Activated CD4-positive, alpha-beta T cell treated with anti-CD3 and anti-CD28 coated beads, Interleukin-10, Interleukin-2, amounts not matched to agents 100 ng/mL and 50 ng/mL, durations not matched to agents 16 hours and 8 hours (primary cell): ENCODE results near the gene TBL1X.
"Not testable (repeated sequence)": the region's sequence is repeated elsewhere in the genome, so short reads cannot be mapped to it uniquely, and the experiment has no call there.

Source experiments
- DNase-seq: peaks from one replicate; pipeline ENCODE4 v3.0.0-alpha.2; 2020

Gene TBL1X

DNA sequence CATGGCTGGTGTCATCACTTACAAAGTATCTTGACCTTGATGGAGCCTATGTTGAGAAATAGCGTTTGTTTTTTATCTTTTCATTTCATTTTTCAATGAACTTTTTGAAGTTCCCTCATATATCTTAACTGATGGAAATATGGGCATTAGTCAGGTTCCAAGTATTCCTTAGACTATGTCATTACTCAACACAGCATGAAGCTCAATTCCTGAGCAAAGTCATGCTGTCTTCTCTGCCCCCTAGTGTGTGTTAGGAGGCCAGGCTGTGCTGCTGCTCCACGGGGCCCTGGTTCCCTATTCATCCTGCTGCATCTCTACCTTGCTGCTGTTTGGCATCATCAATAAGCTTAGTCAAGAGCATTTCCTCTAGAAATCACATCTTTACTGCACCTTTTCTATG lies 259.9 kb downstream of the TBL1X start:
- DNase-seq = no peak

DNA sequence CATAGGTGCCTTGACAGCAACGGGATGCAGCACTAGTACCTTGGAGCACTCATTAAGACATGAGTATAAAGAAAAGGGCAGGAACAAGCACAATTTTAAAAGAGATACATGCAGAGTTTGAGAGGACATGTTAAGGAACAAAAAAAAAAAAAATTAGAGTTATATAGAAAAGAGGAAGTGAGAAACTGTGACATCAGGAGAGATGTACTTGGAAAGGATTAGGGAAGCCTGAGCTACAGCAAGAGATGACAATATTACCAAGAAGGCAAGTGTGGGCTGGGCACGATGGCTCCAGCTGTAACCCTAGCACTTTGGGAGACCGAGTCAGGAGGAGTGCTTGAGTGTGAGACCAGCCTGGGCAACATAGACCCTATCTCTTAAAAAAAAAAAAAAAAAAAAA lies 263.4 kb downstream of the TBL1X start:
- no peak for DNase-seq

DNA sequence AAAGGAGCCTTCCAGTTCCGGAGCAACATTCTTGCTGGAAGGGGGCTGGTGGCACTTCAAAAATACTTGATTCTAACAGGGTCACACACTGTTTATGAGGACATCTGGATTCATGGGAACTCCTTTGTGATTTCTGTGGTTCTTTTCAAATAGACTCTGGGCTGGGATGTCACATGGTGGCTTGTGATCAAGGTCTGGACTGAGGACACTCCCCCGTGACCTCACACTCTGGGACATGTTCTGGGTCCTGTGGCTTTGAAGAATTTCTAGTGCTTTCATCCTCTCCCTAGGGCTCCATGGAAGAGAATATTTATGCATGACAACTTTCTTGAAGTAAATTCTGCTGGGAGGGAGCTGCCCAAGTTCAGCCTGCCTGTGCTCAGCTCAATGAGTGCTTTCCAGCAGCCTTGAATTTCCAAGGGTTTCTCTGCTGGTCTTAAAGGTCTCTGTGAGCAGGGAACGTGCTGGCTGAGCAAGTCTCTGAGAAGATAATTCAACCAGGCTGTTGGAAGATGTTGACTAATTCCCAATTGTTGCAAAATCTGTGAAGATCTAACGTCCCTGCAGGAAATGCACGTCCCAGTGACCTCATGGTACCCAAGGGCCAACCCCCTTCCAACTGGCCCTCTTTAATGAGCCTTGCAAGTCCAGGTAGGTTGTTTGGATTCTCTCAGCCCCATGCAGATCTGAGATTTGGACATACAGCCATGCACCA lies 264.5 kb downstream of the TBL1X start:
- no peak for DNase-seq

DNA sequence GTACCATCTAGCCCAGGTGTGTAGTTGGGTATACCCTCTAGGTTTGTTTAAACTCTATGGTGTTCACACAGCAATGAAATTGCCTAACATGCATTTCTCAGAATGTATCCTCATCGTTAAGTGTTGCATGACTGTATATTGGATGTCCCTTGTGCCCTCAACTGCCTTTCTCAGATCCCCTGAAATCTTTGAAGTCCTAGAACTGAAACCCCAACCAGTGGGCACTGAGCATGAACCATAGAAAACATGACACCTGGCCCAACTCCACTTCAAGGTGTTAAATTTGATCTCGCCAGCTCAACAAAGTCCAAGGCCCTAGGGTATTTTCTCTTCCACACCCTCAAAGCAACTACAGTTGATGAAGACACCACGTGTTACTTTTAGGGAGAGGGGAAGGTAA lies 265.2 kb downstream of the TBL1X start:
- peak; percentile 18 for DNase-seq

DNA sequence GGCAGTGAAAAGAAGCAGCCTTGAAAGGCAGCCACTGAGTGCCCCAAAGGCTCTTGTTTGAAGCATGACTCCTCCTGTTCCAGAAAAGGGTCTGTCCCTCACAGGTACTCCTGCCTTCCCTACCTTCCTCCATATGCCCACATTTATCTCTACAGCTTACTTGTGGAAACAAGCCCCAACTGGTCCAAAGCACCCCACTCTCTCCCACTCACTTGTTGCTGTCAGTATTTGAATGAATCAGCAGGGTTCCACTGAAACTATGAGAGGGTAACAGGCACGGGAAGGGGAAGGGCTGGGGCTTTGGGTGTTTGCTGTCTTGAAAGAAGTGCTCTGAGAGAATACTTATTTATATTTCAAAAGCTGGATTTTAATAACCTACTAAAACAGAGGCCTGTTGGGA lies 265.9 kb downstream of the TBL1X start:
- DNase-seq = peak; percentile 44

DNA sequence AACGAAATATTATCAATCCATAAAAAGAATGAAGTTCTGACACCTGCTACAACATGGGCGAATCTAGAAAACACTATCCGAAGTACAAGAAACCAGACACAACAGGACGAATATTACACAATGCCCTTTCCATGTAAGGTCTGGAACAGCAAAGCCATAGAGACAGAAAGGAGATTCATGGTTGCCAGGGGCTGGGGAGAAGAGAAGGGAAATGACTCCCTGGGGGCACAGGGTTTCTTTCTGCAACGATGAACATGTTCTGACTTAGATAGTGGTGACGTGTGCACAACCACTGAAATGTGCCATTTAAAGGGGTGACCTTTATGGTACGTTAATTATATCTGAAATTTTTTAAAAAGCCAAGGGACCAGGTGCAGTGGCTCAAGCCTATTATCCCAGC lies 272.5 kb downstream of the TBL1X start:
- no peak for DNase-seq

DNA sequence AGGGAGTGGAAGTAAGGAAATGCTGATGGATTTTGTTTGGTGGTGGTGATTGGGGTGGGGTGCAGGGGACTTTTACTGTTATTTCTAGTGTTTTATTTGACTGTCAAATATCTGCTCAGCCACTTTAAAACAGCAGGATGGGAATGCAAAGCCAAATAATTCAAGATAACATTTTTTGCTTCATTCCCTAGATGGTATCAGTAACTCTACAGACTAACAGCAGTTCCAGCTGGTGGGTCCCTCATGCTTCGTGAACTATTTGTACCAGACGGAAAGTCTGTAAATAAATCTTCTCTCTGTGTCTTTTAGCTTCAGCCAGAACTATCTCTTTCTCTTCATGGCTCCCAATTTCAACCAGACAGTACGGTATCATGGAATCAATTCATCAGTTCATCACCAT lies 273.3 kb downstream of the TBL1X start:
- DNase-seq = no peak

DNA sequence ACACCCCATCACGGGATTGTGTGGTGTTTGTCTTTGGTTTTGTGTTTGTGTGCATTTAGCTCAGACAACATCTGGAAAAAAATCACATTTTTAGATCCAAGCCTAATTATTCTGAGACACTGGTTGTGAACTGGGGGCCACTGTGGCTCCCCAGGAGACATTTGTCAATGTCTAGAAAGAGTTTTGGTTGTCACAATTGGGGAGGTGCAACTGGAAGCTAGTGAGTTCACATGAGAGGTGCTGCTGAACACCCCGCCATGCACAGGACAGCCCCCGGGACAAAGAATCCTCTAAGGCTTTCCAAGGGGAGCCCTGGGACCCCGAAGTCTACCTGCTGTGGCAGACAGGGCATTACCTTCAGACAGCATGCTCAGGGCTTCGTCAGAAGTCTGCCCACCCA lies 274.3 kb downstream of the TBL1X start:
- no peak for DNase-seq

DNA sequence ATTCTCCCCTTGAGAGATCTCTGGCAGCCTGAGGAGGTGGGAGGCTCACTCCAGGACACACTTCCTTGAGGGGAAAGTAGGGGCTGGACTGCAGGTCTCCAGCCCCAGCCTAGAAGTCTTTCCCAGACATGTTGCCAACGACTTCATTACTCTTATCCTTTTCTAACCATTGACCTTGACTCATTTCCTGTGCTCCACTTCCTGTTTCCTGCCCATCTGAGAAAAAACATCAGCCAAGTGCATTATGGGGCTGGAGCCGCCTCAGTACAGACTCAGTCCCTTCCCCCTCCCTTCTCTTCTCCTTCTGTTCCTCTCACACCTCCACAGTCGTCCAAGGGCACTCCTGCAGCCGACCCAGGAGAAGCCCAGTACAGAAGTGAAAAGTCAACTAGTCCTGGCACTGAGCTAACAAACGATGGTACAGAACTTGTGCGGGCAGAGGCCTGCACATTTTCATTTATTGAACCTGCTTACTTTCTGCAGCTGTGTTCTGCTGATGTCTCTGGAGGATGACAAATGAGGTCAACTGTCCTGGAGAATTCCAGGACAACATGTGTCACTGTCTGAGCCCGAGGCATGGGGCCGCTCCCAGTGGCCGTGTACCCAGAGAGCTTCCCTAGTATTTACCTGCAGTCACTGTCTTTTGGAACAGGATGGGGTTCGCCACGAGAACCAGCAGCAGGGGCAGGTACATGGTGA lies 280.7 kb downstream of the TBL1X start:
- peak; percentile 39 for DNase-seq

DNA sequence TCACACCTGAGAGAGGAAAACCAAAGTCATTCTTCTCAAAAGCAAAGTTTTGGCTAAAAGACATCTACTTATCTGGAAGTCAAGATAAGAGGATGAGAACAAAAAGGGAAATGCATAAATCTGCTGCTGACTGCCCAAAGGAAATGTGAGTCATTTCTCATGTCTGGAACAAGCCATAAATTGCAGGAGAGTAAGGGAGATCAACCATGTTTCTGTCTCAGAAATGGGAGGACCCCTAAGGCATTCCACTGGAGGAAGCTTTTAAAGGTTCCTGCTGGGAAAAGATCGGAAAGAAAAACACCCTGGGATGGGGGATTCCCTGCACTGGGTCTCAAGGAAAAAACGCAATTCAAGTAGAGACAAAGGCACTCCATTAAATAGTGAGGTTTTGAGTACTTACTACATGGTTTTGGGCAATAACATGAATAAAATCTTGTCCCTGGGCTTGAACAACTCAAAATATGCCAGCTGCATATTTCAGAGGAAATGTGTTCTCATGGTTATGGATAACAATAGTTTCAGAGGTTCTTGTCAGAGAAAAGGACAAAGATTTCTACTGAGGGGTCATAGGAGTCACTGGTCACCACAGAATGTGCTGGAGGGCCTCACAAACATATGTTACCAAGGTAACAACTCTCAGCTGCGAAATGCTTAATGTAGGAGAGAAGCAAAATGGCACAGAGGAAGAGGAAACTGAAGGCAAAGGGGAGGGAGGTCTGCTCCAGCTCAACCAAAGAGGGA lies 281.5 kb downstream of the TBL1X start:
- DNase-seq = no peak

DNA sequence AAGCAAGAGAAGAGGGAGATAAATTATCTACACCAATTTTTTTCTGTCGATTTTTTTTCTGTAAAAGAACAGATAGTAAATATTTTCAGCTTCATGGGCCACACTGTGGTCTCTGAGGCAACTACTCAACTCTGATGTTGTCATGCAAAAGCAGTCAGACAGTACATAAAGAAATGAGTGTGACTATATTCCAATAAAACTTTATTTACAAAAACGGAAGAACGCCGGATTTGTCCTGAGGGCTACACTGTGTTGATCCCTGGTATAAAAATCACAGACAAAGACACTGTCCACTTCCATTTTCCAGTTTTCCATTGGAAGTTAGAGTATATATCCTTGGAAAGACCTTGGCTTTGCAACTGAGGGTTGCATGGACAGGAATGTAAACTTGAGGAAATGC lies 282.8 kb downstream of the TBL1X start:
- no peak for DNase-seq

DNA sequence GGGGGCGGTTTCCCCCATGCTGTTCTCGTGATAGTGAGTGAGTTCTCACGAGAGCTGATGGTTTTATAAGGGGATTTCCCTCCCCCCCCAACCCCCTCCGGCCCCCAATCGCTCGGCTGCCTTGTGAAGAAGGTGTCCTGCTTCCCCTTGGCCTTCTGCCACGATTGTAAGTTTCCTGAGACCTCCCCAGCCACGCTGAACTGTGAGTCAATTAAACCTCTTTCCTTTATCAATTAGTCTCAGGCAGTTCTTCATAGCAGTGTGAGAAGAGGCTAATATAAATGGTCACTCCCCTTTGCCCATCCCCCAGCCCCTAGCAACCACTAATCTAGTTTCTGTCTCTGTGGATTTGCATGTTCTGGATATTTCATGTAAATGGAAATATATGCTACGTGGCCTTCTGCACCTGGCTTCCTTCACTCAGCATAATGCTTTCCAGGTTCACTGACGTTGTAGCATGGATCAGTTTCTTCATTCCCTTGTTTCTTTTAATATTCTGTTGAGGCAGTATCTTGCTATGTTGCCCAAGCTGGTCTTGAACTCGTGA lies 284.4 kb downstream of the TBL1X start:
- DNase-seq = no peak

DNA sequence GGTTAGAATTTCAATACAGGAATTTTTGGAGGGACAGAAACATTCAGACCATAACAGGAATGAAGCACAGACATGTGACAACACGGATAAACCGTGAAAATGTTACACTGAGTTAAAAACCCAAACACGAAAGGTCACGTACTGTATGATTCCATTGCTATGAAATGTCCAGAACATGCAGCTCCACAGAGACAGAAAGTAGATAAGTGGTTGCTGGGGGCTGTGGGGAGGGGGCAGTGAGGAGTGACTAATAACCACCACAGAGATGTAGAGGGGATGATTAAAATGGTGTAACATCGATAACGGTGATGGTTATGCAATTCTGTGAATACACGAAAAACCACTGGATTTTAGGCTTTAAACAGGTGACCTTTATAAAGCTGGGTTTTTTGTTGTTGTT lies 292.5 kb downstream of the TBL1X start:
- DNase-seq = no peak

DNA sequence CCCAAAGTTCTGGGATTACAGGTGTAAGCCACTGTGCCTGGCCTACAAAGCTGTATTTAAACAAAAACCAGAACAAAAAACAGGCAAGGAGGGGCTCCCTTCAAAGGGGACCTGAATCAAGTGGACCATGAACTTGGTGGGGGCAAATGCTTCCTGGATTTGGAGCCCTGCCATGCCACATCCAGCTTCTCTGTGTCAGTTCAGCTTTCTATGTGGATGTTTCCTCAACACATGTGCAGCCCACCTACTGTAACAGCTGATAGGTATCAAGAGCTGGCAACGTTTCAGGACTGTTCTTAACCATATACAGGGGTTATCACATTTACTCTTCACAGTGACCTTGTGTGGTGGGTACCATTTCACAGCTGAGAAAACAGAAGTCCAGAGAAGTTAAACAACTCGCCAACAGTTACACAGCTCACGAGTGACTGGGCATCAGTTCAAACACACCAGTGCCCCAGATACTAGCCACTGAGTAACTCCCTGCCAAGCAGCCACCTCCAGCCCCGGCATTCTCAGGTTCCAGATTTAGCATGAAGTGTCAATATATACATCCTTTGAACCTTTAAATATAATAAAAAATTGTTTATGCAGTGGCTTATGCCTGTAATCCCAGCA lies 293.3 kb downstream of the TBL1X start:
- no peak for DNase-seq

DNA sequence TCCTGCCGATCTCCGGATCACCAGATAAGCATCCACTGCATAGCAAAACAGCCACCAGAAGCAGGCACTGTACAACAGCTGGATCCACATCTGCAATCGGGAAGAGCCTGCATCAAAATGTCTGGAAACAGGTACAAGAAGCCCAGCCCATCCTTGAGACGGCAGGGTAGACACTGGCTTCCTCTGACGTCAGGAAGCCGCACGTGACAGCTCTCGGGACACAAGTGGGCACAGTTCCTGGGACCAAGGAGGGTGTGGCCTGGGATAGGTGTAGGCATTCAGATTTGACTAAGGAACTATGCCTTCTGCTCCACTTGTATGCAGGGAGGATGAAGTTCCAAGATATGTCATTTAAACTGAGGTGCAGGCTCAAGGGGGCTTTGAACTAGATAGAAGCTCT lies 294.5 kb downstream of the TBL1X start:
- DNase-seq = no peak

DNA sequence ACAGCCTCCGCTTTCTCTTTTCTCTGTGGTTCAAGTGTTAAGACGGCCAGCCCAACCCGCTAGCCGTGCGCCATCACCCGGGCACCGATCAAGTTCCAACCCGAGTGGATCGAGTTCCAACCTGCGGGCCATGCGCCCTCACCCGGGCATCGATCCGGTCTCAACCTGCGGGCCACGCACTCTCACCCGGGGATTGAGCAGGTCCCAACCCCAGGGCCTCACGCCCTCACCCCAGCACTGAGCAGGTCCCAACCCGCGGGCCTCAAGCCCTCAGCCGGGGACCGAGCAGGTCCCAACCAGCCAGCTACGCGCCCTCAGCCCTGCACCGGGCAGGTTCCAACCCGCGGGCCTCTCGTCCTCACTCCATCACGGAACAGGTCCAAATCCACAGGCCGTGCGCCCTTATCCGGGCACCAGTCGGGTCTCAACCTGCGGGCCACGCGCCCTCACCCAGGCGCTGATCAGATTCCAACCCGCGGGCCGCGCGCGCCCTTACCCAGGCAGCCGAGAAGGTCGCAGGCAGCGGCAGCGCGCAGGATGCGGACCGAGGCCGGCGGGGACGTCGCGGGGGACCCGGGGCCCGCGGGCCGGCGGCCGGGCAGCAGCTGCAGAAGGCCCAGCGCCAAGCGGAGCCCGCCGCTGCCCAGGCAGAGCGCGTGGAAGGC lies 300.3 kb downstream of the TBL1X start:
- DNase-seq = no peak

DNA sequence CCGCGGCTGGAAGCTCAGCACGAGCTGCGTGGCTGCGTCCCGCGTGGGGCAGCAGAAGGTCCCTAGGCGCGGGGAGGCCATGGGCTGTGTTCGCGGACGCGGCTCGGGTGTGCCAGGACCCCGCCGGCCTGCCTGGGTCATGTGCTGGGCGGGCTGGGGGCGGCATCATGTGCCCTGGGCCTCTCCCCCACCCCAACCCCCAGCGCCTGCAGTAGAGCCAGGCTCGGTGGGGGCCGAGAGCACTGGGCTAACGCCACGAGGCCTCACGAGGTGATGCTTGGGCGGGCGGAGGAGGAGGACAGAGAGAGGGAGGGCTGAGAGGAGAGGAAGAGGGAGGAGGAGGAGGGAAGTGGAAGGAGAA lies 300.9 kb downstream of the TBL1X start, which contains the start of gene GPR143:
GPR143 (minus strand) TSS at position 111 of the 361 bp plus-strand sequence; CDS start at position 81, 30 bp downstream.
- DNase-seq = no peak

DNA sequence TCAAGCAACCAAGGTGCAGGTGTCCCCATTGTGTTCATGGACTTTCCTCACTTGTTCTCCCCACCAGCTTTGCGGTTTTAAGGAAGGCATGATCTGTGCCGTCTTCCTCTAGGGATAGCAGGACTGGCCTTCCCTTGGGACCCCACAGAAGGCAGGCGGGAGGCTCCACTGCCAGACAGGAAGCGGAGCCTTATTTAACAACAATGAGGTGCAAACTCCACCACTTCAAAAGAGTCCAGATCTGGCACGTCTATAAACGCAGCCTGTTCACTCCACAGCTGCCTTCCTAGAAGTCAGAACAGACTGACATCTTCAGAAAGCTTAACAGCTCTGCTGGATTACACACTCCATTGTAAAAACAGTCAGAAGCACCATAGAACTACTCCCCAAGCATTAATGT lies 302.5 kb downstream of the TBL1X start:
- no peak for DNase-seq

DNA sequence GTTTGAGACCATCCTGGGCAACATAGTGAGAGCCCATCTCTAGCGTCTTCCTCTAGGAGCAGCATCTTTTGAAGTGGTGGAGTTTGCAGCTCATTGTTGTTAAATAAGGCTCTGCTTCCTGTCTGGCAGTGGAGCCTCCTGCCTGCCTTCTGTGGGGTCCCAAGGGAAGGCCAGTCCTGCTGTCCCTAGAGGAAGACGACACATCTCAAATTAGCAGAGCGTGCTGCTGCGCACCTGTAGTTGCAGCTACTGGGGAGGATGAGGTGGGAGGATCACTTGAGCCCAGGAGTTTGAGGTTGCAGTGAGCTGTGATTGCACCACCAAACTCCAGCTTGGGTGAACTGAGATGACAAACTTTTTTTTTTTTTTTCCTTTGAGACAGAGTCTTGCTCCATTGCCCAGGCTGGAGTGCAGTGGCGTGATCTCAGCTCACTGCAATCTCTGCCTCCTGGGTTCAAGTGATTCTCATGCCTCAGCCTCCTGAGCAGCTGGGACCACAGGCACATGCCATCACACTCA lies 303.5 kb downstream of the TBL1X start:
- DNase-seq = not testable (repeated sequence)

DNA sequence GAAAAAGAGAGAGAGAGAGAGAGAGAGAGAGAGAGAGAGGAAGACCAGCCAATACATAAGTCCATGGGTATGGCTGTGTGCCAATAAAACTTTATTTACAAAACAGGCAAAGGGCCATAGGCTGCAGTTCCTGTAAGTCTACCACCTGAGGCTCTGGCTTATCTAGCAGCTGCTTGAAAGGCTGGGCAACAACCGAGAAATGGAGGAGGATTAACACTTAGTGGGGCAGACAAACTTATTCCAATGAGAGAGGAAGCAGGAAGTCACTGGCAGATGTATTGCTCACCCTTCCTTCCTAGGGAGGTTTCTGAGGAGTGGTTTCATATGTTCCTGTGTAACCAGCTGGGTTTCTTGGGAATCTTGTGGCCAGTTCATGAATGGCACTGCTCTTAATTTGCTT lies 305.5 kb downstream of the TBL1X start:
- no peak for DNase-seq

DNA sequence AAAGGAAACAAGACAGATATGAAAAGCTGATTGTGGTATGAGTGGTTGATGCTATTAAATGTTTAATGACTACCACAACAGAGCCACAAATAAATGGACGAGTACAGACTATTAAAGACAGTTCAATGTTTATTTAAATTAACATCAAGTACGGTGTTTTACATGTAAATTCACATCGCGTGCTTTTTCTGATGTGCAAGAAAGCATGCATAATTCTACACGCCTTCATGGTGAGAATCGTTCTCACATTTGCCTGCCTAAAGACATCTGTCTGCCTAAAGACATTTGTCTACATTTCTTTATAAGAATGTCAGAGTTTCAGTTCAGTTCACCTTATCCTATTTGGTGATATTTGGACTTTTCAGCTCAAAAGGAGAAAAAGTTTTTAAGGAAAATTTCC lies 308.1 kb downstream of the TBL1X start:
- DNase-seq = no peak

DNA sequence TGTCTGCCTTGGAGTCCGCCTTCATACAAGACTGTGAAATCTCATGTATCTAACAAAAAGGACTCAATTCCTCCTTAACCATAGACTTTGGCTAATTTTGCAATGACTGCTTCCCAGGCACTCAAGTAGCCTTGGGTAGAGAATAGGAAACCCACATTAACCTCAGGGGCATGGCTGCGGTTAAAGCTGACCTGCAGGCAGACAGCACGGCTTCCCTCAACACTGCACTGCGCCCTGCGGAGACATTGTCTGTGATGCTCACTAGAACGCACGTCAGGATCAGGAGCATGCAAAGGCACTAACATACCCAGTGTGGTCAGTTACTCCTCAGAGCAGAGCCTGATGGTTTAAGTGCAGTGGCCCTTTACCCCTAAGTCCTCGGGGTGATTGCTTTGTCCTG lies 311.1 kb downstream of the TBL1X start:
- DNase-seq = peak; percentile 21

DNA sequence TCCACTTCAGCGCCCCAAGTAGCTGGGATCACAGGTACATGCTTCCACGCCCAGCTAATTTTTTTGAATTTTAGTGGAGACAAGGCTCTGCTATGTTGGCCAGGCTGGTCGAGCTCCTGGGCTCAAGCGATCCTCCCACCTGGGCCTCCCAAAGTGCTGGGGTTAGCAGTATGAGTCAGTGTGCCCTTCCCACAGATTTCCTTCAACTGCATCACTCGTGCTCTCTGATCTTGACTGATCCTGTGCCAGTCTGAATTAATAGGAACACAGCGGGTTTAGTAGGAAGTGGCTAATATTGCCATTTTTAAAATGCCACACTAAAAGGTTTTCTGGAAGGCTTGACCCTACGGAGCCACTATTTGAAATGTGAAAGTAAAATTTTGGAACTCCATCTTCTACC lies 317.1 kb downstream of the TBL1X start:
- no peak for DNase-seq
